Mesenchymal stem cell (in vitro differentiated cells and primary cell): ENCODE measurements around the gene KLF12.
A peak's percentile ranks its signal among the peaks of the same experiment; 100 is the strongest.

Source experiments
- DNase-seq: peaks from one replicate; pipeline ENCODE4 v3.0.0-alpha.2; 2013
- H2AFZ ChIP-seq: one replicate; pipeline ENCODE4 v1.6.1; 2013; ENCODE audit warnings: low read depth, mild to moderate bottlenecking, control low read depth, inconsistent platforms, low read length, moderate library complexity
- H2AK5ac ChIP-seq: 2 replicates; pipeline ENCODE4 v1.6.1; 2013; ENCODE audit warnings: low read length, moderate library complexity, mild to moderate bottlenecking, inconsistent platforms; ENCODE audit not compliant: severe bottlenecking
- H2BK120ac ChIP-seq: one replicate; pipeline ENCODE4 v1.6.1; 2013; ENCODE audit warnings: low read depth, mild to moderate bottlenecking, inconsistent platforms, low read length, moderate library complexity
- H2BK12ac ChIP-seq, 2 experiments: one replicate each; pipeline ENCODE4 v1.6.1; 2013; ENCODE audit warnings: inconsistent platforms in 2 of 2, low read length in 2 of 2, mild to moderate bottlenecking in 2 of 2, moderate library complexity in 2 of 2, control low read depth in 1 of 2
- H2BK15ac ChIP-seq: one replicate; pipeline ENCODE4 v1.6.1; 2013; ENCODE audit warnings: mild to moderate bottlenecking, low read depth, inconsistent platforms; ENCODE audit not compliant: poor library complexity, severe bottlenecking
- H2BK5ac ChIP-seq: 2 replicates; pipeline ENCODE4 v1.6.1; 2013; ENCODE audit warnings: low read depth, mild to moderate bottlenecking, low read length, control low read depth, inconsistent platforms; ENCODE audit not compliant: poor library complexity, severe bottlenecking
- H3K14ac ChIP-seq, 2 experiments: one replicate each; pipeline ENCODE4 v1.6.1; 2013; ENCODE audit warnings: inconsistent platforms in 2 of 2, low read length in 2 of 2, control low read depth in 1 of 2, mild to moderate bottlenecking in 1 of 2, moderate library complexity in 1 of 2
- H3K18ac ChIP-seq, 2 experiments: one replicate each; pipeline ENCODE4 v1.6.1; 2013; ENCODE audit warnings: inconsistent platforms in 2 of 2, low read length in 2 of 2, control low read depth in 1 of 2, low read depth in 1 of 2, mild to moderate bottlenecking in 1 of 2
- H3K23ac ChIP-seq, 2 experiments: one replicate each; pipeline ENCODE4 v1.6.1; 2013; ENCODE audit warnings: inconsistent platforms in 2 of 2, low read length in 2 of 2, mild to moderate bottlenecking in 2 of 2, moderate library complexity in 2 of 2, control low read depth in 1 of 2
- H3K27ac ChIP-seq: 2 replicates; pipeline ENCODE4 v1.5.1; 2013; ENCODE audit warnings: mild to moderate bottlenecking, moderate library complexity, low read length, control low read depth, inconsistent platforms; ENCODE audit not compliant: poor library complexity, severe bottlenecking
- H3K27me3 ChIP-seq, 2 experiments: 2 replicates each; pipeline versions ENCODE4 v1.6.1 to v1.7.0; 2013; ENCODE audit warnings: low read length in 2 of 2, mild to moderate bottlenecking in 2 of 2, moderate library complexity in 2 of 2, control low read depth in 1 of 2, inconsistent platforms in 1 of 2; ENCODE audit not compliant: control insufficient read depth in 1 of 2, insufficient read depth in 1 of 2
- H3K36me3 ChIP-seq, 2 experiments: 2 replicates each; pipeline versions ENCODE4 v1.6.1 to v1.7.0; 2013; ENCODE audit warnings: low read length in 2 of 2, control low read depth in 1 of 2, inconsistent platforms in 1 of 2, low read depth in 1 of 2, mild to moderate bottlenecking in 1 of 2; ENCODE audit not compliant: insufficient read depth in 2 of 2, control insufficient read depth in 1 of 2
- H3K4ac ChIP-seq, 2 experiments: one replicate each; pipeline ENCODE4 v1.6.1; 2013; ENCODE audit warnings: inconsistent platforms in 2 of 2, low read length in 2 of 2, mild to moderate bottlenecking in 2 of 2, moderate library complexity in 2 of 2, control low read depth in 1 of 2, low read depth in 1 of 2
- H3K4me1 ChIP-seq: 2 replicates; pipeline ENCODE4 v1.6.1; 2013; ENCODE audit warnings: low read depth, low read length, control low read depth; ENCODE audit not compliant: control insufficient read depth, insufficient read depth
- H3K4me2 ChIP-seq: 2 replicates; pipeline ENCODE4 v1.6.1; 2013; ENCODE audit warnings: low read length, mild to moderate bottlenecking, inconsistent platforms; ENCODE audit not compliant: poor library complexity, severe bottlenecking
- H3K4me3 ChIP-seq, 2 experiments: 2 replicates each; pipeline versions ENCODE4 v1.5.1 to v1.7.0; 2013; ENCODE audit warnings: low read length in 2 of 2, mild to moderate bottlenecking in 2 of 2, control low read depth in 1 of 2, low read depth in 1 of 2; ENCODE audit not compliant: insufficient read depth in 1 of 2
- H3K79me1 ChIP-seq: replicated peaks from 2 replicates; pipeline ENCODE4 v1.6.1; 2013; ENCODE audit warnings: mild to moderate bottlenecking, control low read depth, low read length, inconsistent platforms; ENCODE audit not compliant: poor library complexity, severe bottlenecking
- H3K9ac ChIP-seq: 2 replicates; pipeline ENCODE4 v1.7.0; 2013; ENCODE audit warnings: mild to moderate bottlenecking, low read length, moderate library complexity
- H3K9me3 ChIP-seq: 2 replicates; pipeline ENCODE4 v1.7.0; 2013; ENCODE audit warnings: mild to moderate bottlenecking, low read length; ENCODE audit not compliant: control insufficient read depth
- H4K8ac ChIP-seq: one replicate; pipeline ENCODE4 v1.6.1; 2013; ENCODE audit warnings: inconsistent platforms, mild to moderate bottlenecking, low read length, moderate library complexity
- H4K91ac ChIP-seq: one replicate; pipeline ENCODE4 v1.6.1; 2013; ENCODE audit warnings: mild to moderate bottlenecking, low read length, inconsistent platforms
- WGBS: methylation state at CpG from one replicate; pipeline ENCODE4 v1.1.7; 2013; ENCODE audit warnings: mixed read lengths; 5-methylcytosine and 5-hydroxymethylcytosine counted together

The KLF12 gene

DNA sequence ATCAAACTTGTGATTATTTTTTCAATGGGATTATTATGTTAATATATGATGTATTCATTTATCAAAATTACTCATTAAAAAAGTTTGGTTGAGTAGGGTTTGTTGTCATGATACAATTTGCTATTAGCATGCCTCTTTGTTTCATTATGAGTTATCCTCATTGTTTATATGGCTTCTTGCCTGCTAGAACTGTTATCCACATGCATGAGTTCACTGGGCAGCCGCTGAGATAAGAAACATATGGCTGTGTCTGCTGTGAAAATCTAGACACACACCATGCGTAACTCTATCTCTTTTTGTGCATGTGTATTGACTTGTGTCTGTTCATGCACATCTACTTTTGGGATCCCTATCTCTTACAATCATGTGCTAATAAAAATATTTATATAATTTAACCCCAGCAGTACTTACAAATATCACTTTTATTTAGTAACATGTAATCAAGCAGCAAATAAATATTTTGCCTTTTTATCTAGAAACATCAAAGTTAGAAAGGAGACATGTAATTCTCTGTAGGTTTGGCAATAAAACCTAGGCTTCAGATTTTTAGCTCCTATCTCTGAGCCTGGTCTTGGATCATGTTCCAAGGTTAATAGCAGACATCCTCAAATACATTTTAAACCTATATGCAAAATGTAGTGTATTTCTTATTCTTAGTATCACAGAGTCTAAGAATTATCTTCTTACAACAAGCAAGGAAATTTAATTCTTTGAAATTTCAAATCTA, 11.2 kb upstream of the KLF12 start:
- H3K23ac ChIP-seq, result no peak overlapping the region
- H3K4ac ChIP-seq, result no peak overlapping the region
- H2AK5ac ChIP-seq, result no peak overlapping the region
- H3K14ac ChIP-seq, result no peak overlapping the region
- H3K36me3 ChIP-seq, result no peaks in the 10 kb centered on the region
- no peak overlapping the region for H3K18ac ChIP-seq
- no peak overlapping the region for H3K9ac ChIP-seq
- no peak overlapping the region for H2BK12ac ChIP-seq
- H2AFZ ChIP-seq, result no peak overlapping the region
- no peak overlapping the region for H3K4me2 ChIP-seq
- 33% methylated on average over 1 of the region's 2 CpGs for WGBS
- H3K79me1 ChIP-seq, result no peaks in the 10 kb centered on the region
- peak; percentile 70 for DNase-seq
- no peak overlapping the region for H2BK5ac ChIP-seq
- no peak overlapping the region for H2BK15ac ChIP-seq
- no peaks in the 10 kb centered on the region for H3K27me3 ChIP-seq
- no peaks in the 10 kb centered on the region for H3K4me1 ChIP-seq
- H4K8ac ChIP-seq, result no peak overlapping the region
- no peak overlapping the region for H3K27ac ChIP-seq
- H4K91ac ChIP-seq, result no peak overlapping the region
- H3K4me3 ChIP-seq, result no peak overlapping the region
- no peaks in the 10 kb centered on the region for H3K9me3 ChIP-seq
- H2BK120ac ChIP-seq, result no peak overlapping the region

DNA sequence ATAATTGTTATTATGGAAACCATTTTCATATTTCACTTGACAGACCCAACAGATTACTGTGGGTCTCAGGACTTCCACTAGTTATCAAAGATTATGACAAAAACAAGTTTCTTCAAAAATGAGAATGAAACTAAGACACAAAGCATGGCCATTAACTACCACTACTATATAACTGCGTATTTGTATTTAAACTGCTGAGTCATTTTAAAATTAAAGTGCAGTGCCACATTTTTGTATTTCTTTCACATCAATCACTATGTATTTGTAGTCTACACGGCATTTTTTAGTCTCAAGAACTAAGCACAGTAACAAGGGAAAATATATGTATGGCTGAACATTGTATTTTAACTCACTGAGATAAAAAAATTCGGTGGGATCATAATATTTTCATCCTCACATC, 10.1 kb upstream of the KLF12 start:
- no CpG with 5 or more reads among the region's 3 CpGs for WGBS
- H2BK12ac ChIP-seq, result no peak overlapping the region
- no peak overlapping the region for H3K4me3 ChIP-seq
- H3K4ac ChIP-seq, result no peak overlapping the region
- no peak overlapping the region for H3K27ac ChIP-seq
- no peak overlapping the region for H3K23ac ChIP-seq
- no peak overlapping the region for H2BK15ac ChIP-seq
- no peak for DNase-seq
- no peak overlapping the region for H2BK120ac ChIP-seq
- H3K14ac ChIP-seq, result no peak overlapping the region
- H2AK5ac ChIP-seq, result no peak overlapping the region
- no peaks in the 10 kb centered on the region for H3K4me1 ChIP-seq
- H3K36me3 ChIP-seq, result no peaks in the 10 kb centered on the region
- no peaks in the 10 kb centered on the region for H3K27me3 ChIP-seq
- no peak overlapping the region for H3K9ac ChIP-seq
- no peak overlapping the region for H4K8ac ChIP-seq
- H3K79me1 ChIP-seq, result no peaks in the 10 kb centered on the region
- H2BK5ac ChIP-seq, result no peak overlapping the region
- no peak overlapping the region for H3K4me2 ChIP-seq
- H2AFZ ChIP-seq, result no peak overlapping the region
- no peak overlapping the region for H3K18ac ChIP-seq
- H4K91ac ChIP-seq, result no peak overlapping the region
- H3K9me3 ChIP-seq, result no peaks in the 10 kb centered on the region

DNA sequence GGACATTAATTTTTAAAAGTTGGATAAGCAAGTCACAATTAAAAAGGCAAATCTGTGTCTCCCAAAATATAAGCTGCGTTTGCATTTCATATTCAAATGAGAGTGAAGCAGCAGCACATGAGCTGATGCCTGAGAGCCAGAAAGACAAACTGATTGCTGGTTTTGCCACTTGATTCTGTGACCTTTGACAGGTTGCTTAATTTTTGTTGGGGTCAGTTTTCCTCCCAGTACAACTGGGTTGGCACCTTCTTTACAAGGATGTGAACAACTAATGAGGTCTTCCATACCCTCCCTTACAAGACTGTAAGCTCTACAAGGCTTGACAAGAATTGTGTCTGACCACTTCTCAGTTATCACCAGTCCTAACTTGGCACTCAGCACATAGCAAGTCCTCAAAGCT, 8.1 kb upstream of the KLF12 start:
- Histone ChIP-seq H3K4me2 (no peak overlapping the region), H2BK15ac (no peak overlapping the region), H3K36me3 (no peaks in the 10 kb centered on the region), H4K91ac (no peak overlapping the region), H3K23ac (no peak overlapping the region), H3K4me1 (no peaks in the 10 kb centered on the region), H3K79me1 (no peaks in the 10 kb centered on the region), H2BK5ac (no peak overlapping the region), H3K4me3 (no peak overlapping the region), H3K14ac (no peak overlapping the region), H4K8ac (no peak overlapping the region), H3K9ac (no peak overlapping the region), H2BK12ac (no peak overlapping the region), H3K9me3 (no peaks in the 10 kb centered on the region), H2AK5ac (no peak overlapping the region), H3K27me3 (no peaks in the 10 kb centered on the region), H3K4ac (no peak overlapping the region), H2AFZ (no peak overlapping the region), H3K18ac (no peak overlapping the region), H3K27ac (no peak overlapping the region), H2BK120ac (no peak overlapping the region)
- WGBS, result 100% methylated on average over 1 of the region's 1 CpG
- DNase-seq, result no peak

DNA sequence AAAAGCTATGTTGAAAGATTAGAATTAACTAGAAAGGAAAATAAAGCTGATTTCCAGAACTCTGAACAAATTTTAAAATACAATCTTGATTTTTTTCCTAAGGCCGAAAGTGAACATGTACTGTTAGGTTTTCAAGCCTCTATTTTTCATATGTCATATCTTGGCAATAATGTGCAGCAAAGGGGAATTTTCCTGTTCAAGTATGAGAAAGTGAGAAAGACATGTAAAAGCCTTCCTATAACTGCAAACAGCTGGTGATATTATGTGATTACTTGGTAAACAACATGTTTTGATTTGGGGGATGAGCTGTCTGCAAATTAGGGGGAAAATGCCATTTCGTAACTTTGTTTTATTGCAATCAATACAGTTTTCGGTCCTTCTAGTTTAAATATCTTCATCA, 4.0 kb upstream of the KLF12 start:
- H3K4me1 ChIP-seq, result no peaks in the 10 kb centered on the region
- H3K14ac ChIP-seq, result no peak overlapping the region
- no peak overlapping the region for H3K4ac ChIP-seq
- no peak overlapping the region for H4K8ac ChIP-seq
- H2BK5ac ChIP-seq, result no peak overlapping the region
- 100% methylated on average over 3 of the region's 3 CpGs for WGBS
- H3K27ac ChIP-seq, result no peak overlapping the region
- no peak overlapping the region for H3K9ac ChIP-seq
- no peak overlapping the region for H3K4me2 ChIP-seq
- H3K18ac ChIP-seq, result no peak overlapping the region
- H2BK15ac ChIP-seq, result no peak overlapping the region
- H3K79me1 ChIP-seq, result no peaks in the 10 kb centered on the region
- no peaks in the 10 kb centered on the region for H3K27me3 ChIP-seq
- H2AFZ ChIP-seq, result no peak overlapping the region
- H2BK12ac ChIP-seq, result no peak overlapping the region
- no peak overlapping the region for H2AK5ac ChIP-seq
- no peak overlapping the region for H2BK120ac ChIP-seq
- no peaks in the 10 kb centered on the region for H3K36me3 ChIP-seq
- no peak for DNase-seq
- H3K9me3 ChIP-seq, result no peaks in the 10 kb centered on the region
- H3K23ac ChIP-seq, result no peak overlapping the region
- H4K91ac ChIP-seq, result no peak overlapping the region
- H3K4me3 ChIP-seq, result no peak overlapping the region
